ENCODE measurements around the gene CNTN4.

Gene CNTN4

DNA sequence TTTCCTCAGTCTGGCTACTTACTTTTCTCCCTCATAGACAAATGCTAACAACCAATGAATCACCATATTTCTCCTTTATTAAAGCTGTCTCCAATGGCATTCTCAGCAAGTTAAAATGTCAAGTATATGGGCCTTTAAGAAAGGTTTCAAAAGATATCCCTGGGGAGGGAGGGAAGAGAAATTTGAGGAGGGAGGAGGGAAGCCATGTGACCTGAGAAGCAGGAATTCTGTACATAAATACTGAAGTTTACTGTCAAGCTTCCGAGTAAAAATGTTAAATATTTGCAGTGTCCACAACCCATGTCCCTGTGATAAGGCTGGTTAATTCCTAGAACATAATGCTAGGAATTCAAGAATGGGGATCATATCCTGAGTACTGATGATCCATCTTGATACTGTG is 175.9 kb downstream of the CNTN4 start:
- no peak for DNase-seq

DNA sequence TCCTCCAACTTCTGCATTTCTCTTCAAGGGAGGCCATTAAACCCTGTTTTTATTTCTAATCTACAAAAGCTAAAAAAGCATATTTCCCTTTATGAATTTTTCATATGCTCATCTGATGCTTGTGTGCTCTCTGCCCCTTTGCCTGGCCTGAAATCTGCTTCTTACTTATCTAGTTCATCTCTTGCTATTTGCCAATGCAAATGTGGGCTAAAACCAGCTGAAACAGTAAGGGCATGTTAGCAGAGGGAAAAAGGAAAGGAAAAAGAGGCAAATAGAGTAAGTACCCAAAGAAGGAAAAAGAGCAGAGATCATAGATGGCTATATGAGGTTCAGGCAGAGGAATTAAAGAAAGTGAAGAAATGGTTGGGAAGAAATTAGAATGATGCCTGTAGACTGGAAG is 185.2 kb downstream of the CNTN4 start:
- no peak for DNase-seq

DNA sequence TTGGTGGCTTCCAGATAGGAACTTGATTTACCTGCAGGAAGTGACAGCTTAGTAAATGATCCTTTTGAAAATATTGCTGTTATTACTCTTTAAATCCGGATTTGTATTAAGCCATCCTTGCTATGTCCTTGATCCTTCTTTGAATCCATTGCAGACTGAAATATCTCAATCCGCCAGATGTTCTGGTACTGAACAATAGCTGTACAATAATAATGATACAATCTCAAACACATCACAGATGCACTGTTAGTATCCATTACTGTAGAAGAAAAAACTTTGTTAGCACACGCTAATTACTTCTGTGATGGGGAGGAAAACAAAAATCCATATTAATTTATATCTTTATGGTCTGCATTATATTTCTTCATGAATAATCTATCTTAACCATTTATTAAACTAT is 202.3 kb downstream of the CNTN4 start:
- no peak for DNase-seq

DNA sequence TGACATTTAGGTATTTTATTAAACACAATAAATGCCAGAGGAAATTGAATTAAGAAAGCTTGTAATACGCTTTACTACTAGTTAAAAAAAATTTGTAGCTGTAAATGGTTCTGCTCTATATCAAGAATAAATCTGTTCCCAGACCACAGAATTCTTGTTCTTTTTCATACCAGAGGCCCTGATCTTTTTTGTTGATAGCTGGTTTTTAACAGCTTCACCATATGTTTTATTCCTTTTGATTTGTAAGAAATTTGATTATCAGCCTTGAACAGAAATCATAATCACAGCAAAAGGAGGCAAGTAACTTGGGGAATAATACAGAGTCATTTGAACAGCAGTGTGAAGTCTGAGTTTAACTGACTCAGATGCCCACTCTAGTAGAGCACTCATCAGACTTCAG is 202.7 kb downstream of the CNTN4 start:
- no peak for DNase-seq

DNA sequence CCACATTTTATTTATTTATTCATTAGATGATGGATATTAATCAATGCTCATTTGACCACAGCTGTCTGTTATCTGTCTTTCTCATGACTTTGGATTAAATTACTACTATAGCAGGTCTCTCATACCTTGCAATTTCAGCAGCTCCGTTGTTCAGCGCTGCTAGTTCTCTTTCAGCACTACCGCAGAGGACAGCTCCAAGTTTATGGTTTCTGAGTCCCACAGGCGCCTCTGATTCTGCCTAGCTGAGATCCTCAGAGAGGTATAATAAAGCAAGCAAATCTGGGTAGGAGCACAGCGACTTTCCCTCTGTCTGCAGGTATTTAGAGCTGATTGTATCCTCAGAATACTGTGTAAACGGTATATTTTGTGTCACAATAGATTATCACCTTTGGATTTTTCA is 204.9 kb downstream of the CNTN4 start:
- no peak for DNase-seq

DNA sequence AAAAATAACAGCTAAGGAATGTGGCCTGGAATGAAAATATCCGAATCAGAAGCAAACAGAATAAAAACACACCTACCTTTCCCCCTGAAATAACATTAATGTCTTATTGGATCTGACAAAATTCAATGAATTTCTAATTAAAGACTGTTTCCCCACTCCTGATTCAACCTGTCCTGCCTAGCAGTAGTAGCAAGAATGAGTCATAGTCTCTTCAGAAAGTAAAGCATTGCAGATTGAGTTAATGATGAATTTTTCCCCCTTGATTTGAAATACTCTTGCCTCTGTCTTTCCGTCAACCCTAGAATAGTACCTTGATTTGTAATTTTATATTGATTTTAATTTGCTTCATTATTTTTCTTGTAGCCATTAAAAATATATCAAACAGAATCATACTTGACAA is 212.4 kb downstream of the CNTN4 start:
- DNase-seq = no peak

DNA sequence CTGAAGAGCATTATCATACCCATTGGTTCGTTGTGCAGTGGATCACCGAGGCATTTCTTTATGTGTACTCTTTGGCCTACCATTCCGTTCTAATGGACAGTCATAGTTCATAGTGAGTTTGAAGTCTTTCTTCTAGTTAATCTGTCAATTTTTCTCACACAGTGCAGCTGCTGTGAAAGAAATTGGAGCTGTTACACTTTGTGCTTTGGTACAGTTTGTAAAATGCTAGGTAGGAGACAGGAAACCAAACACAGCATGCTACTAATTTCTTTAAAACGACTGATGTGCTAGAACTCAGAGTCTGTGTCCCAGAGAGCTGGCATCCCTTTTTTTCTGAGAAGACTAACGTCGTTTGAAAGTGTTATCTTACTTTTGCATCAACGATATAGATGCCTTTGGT is 218.9 kb downstream of the CNTN4 start:
- DNase-seq = no peak

DNA sequence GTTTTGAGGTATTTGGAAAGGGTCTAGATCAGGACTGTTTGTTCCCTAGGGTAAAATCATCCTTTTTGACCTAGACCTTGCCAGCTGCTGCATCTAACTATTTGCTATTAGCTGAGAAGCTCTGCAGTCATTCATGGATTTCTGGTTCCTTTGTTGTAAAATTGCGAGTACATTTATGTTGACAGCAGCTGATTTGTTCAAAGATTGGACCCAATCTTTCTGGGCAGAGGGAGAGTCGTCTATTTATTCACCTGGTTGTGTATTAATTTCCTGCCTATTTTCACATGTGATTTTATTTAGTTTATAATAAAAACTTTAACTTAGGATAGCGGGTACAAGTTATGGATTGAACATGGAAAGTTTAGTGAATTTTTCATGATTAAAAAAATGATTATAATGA is 236.3 kb downstream of the CNTN4 start:
- DNase-seq = no peak

DNA sequence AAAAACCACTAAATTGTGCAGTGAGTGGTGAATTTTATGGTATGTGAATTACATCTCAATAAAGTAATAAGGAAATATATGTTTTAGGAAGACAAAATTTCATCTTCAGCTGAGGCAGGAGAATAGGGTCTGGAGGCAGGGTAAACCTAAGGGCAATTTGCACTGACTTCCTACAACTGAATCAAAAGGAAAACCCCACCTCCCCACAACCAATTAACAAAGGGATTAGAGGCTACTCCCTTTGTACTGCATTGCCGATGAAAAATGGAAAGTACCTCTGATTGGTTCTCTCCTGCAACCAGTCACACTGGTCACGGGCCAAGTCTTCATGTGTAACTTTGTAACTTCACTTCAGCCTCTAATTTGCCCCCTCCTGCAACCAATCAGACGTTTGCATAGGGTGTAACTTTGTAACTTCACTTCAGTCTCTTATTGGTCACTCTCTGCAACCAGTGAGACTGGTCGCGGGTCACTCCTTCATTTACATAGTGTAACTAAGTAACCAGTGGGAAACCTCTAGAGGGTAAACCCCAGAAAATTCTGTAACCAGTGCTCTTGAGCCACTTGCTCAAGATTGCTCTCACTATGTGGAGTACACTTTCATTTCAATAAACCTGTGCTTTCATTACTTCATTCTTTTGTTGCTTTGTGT is 244.5 kb downstream of the CNTN4 start:
- no peak for DNase-seq

DNA sequence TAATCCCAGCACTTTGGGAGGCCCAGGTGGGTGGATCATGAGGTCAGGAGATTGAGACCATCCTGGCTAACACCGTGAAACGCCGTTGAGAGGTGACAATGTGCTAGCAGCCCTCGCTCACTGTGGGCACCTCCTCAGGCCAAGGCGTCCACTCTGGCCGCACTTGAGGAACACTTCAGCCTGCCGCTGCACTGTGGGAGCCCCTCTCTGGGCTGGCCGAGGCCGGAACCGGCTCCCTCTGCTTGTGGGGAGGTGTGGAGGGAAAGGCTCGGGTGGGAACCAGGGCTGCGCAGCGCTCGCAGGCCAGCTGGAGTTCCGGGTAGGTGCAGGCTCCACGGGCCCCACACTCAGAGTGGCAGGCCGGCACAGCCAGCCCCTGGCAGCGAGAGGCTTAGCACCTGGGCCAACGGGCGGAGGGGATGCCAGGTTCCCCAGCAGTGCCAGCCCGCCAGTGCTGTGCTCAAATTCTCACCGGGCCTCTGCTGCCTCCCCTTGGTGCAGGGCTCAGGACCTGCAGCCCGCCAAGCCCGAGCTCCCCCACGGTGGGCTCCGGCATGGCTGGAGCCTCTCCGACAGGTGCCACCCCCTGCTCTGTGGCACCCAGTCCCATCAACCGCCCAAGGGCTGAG is 253.6 kb downstream of the CNTN4 start:
- DNase-seq = no peak

DNA sequence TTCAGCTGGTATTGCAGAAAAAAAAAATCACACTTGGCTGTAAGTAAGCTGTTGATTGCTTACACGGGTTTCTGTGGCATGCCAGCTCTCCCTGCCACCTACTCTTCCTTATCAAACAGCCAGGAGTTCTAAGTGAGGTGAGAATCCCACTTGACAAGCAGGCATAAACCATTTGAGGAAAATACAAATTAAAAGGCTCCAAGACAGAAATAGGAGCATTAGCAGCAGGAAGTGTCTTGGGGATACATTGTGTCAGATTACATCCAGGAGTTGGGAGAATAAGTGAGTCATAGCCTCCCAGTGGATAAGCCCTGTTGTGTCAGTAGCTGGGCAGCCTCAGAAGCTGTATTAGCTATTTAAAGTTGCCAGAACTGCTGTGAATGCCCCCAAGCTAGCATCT is 256.0 kb downstream of the CNTN4 start:
- DNase-seq = no peak

DNA sequence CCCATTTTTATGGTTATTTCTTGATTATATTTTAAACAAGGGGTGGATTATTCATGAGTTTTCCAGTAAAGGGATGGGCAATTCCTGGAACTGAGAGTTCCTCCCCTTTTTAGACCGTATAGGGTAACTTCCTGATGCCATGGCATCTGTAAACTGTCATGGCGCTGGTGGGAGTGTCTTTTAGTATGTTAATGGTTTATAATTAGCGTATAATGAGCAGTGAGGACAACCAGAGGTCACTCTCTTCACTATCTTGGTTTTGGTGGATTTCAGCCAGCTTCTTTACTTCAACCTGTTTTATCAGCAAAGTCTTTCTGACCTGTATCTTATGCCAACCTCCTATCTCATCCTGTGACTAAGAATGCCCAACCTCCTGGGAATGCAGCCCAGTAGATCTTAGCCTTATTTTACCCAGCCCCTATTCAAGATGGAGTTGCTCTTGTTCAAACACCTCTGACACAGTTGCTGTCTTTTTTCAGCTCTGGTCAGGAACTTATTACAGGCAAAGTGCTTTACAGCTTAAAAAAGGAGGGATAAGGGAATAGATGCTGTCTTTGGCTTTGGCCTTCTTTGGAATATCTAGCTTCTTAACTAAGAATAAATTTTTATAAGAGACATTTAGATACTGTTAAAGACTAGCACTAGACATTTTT is 257.8 kb downstream of the CNTN4 start:
- DNase-seq = no peak

DNA sequence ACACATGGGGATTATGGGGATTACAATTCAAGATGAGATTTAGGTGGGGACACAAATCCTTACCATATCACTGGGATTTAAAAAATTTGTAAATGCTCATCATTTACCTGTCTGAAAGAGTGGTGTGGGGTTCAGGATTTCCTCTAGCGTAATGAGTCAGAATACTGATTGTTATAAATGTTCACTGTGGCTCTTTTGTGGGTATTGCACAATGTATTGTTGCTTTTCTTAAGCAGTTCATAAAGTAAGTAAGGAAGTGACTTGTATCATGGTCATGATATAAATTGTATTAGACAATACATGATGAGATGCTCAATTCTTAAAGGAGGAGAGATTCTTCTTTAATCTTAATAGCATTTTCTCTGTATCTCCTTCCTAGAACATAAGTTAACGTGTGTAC is 262.1 kb downstream of the CNTN4 start:
- no peak for DNase-seq

DNA sequence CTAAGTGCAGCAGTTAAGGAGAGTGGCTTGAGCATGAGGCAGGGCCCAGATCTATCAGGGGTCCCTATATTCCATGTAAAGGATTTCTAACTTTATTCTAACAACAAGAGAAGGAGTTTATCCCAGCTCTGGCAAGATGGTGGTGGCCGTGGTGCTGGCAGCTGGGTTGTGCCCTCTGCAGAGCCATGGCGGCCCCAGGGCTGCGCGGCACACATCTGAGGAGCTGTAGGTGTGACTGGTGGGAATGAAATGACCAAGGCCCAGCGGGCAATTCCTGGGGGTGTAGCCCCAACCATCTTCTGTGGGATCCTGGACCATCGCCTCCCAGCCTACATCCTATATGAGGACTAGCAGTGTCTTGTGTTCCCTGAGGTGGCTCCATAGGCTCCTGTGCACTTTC is 263.5 kb downstream of the CNTN4 start:
- DNase-seq = no peak

DNA sequence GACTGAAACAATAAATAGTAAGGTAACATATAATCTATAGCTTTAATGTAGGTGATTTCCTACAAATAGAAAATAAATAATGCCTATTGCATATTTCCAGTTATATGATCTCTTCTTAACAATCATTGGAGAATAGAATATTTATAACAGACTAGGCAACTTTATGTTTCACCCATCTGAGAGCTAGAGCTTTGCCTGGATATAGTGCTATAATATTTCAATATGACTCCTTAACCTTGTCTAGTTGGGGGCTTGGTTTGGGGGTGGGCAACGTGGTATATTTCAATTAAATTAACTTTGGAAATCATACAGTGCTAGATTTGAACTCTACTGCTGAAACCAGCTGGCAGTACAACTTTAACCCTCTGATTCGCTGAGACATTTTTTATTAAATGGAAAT is 265.2 kb downstream of the CNTN4 start:
- DNase-seq = no peak

DNA sequence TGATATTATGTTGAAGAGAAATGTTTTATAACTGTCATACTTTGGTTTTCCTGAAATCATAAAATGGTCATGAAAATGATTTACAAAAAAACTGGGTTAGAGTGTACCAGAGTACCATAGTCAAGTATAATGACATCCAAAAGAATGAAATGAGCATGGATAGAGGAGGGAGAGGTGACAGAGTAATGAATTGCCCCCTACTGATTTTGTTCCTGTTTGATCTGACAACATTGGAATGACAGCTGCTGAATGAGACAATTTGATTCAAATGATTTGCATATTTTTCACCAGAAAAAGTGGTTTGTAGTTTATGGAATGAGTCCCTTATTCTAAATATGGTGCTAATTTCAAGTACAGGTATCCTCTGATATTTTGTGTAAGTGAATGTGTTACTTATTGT is 271.7 kb downstream of the CNTN4 start:
- no peak for DNase-seq

DNA sequence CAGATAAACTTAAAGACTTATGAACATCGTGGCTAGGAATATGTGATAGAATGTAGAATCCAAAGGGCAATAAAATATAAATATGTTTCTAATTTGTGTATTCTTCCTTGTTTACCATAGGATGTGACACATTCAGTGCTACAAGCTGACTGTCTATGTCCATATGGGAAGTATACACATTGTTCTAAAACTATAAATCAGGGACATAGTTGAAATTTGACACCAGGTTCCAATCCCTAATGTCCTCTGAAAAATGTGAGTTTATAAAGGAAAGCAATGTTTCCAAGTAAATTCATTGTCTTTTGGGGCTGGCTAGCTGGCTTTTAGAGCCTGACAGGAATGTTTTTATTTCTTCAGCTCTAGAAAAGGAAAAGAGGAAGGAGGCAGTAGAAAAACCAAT is 273.6 kb downstream of the CNTN4 start:
- no peak for DNase-seq

DNA sequence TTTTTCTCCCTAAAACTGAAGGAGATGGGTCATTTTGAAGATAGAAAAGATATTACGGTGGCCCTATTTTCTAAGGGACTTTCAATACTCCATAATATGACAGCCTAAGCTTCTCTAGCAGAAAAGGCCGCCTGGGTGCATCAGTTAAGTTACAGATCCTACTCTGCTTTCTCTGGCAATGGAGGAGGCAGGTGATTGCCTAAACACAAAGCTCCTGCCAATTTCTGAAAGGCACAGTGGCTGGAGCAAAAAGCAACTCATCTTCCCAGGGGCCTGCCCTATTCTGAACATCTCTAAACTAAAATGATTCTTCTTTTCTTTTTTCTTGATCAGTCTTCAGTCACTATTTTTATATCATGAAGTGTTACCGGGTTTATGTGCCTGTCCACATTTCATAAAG is 276.7 kb downstream of the CNTN4 start:
- DNase-seq = no peak

DNA sequence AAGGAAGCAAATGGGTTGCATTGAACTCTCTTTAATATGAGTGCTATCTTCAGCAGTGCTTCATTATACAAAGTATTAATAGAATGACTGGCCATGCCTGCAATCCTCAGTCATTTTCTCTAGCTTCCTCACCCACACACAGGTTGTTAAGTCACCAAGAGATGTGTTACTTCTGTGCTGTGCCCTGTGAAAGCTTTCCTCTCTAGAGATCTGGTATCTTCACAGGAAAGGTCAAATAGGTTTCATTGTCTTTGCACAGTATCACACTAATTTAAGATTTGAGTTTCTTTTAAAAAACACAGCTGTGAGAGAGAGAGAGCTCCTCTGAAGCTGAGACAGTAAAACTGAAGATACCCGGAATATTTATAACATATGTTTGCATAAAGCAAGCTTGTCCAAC is 278.6 kb downstream of the CNTN4 start:
- DNase-seq = no peak

DNA sequence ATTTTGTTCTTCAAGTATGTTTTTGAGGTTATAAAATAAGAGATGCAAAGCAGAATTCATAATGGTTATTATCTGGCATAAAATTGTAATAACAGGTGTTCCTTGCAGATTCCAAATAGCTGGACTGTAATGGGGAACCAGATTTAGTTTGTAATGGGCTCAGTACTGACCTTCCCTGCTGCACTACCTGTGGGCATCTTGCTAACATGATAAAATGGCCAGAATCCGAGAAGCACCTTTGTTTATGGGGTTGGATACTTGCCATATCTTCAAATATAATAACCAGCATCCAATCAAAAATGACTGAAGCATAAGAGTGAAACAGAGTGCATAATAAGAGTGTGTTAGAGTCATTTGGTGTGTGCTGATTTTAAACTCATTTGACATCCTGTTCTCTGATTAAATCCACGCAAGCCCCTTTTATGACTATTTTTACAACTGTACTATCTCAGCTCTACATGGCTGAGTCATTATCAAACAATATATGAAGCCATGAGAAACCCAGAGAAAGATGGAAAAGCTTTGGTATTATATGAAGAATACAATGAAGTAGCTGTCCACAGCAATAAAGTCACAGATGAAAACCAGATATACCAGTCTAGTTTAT is 292.4 kb downstream of the CNTN4 start:
- DNase-seq = no peak

DNA sequence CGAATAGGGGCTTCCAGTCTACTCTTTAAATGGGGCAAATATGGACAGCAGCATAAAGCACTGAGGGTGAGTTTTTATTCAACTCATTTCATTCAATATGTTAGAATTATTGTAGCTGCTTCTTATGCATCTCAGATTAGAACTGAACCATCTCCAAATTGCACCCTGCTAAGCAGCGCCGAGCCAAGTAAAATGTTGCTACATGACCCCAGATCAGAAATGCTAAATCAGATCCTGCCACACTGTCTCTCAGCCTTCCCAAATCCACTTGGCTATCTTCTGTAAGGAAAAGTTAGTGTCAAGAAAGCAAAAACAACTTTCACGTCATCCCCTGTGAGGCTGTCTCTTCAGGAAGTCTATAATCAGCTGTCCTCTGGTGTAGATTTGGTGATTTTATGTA is 293.2 kb downstream of the CNTN4 start:
- DNase-seq = no peak

DNA sequence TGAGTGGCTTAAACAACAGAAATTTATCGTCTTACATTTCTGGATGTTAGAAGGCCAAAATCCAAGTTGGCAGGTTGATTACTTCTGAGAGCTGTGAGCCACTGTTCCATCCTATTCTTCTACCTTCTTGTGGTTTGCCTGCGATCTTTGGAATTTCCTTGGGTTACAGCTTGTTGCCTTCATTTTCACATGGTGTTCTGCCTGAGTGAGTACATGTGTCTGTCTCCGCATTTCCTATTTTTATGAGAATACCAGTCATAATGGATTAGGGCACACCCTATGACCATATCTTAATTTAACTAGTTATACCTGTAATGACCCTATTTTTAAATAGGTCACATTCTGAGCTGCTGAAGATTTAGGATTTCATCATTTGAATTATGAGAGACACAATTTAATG is 294.3 kb downstream of the CNTN4 start:
- no peak for DNase-seq

DNA sequence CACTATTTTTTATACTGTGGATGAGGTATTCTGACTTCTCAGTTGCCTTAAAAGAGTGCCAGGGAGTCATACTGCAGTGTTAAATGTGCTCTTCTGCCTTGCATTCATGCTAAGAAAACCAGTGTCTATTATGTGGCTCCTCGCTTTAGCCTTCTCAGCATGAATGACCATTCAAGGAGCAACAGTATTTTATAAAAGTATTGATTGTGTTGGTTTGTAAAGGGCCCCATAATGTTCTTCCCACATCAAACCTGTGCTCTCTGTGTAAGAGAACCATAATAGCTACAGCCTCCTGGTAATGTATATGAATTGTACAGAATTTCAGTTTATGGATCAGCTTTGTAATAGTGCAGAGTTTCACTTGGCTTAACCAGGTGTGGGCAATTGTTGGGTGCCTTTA is 316.4 kb downstream of the CNTN4 start:
- no peak for DNase-seq

DNA sequence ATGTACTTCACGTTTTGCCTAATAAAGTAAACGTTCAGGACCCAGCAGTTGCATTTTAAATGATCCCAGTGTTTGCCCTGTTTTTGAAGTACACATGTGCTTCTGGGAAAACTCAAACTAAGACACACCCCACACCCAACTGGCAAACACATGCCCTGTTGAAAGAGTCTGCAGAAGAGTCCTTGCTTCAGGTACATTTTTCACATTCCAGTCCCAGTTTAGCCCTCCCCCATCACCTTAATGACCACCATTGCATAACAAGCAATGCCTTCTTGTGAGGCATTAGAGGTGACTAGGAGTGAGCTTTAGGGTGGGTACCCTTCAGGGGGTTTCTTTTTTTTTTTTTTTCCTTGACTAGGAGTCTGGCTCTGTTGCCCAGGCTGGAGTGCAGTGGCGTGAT is 322.3 kb downstream of the CNTN4 start:
- no peak for DNase-seq

Data from NCI-H2107 (cell line).